ENCODE data around the gene PRDX3.
"Not testable (repeated sequence)": the region's sequence is repeated elsewhere in the genome, so short reads cannot be mapped to it uniquely, and the experiment has no call there.

The PRDX3 gene

GRCh38 chr10:119165171-119166117 lies 13.2 kb downstream of the PRDX3 start, which contains the start of gene SFXN4:
SFXN4 (minus strand) TSS chr10:119165714; CDS start chr10:119165647, 67 bp downstream.
- peak; percentile 90 to 93 for ATAC-seq

- ATAC-seq: no peak
Measured at GRCh38 chr10:119162452-119163092, 16.0 kb downstream of the PRDX3 start.

- ATAC-seq: no peak
Measured at GRCh38 chr10:119161680-119162451, 16.7 kb downstream of the PRDX3 start.

- ATAC-seq: no peak
Measured at GRCh38 chr10:119159332-119159731, 19.3 kb downstream of the PRDX3 start.

GRCh38 chr10:119153661-119154060 lies 25.0 kb downstream of the PRDX3 start:
- ATAC-seq: no peak

GRCh38 chr10:119153041-119153440 lies 25.6 kb downstream of the PRDX3 start:
- ATAC-seq: no peak

GRCh38 chr10:119151601-119152000 lies 27.0 kb downstream of the PRDX3 start:
- not testable (repeated sequence) for ATAC-seq

GRCh38 chr10:119149729-119150128 lies 28.9 kb downstream of the PRDX3 start:
- no peak for ATAC-seq

GRCh38 chr10:119149157-119149556 lies 29.5 kb downstream of the PRDX3 start:
- no peak for ATAC-seq

- no peak for ATAC-seq
Measured at GRCh38 chr10:119143657-119144056, 35.0 kb downstream of the PRDX3 start.

- no peak for ATAC-seq
Measured at GRCh38 chr10:119140603-119141245, 37.9 kb downstream of the PRDX3 start.

GRCh38 chr10:119139464-119140067 lies 39.0 kb downstream of the PRDX3 start:
- ATAC-seq: peak; percentile 71 to 75

GRCh38 chr10:119138346-119139306 lies 40.0 kb downstream of the PRDX3 start:
- no peak for ATAC-seq

GRCh38 chr10:119137878-119138277 lies 40.7 kb downstream of the PRDX3 start:
- ATAC-seq: not testable (repeated sequence)

GRCh38 chr10:119136084-119136483 lies 42.5 kb downstream of the PRDX3 start:
- no peak for ATAC-seq

- ATAC-seq: no peak
Measured at GRCh38 chr10:119135513-119135881, 43.1 kb downstream of the PRDX3 start.

GRCh38 chr10:119133949-119134348 lies 44.7 kb downstream of the PRDX3 start:
- ATAC-seq: no peak

GRCh38 chr10:119132521-119133345 lies 45.9 kb downstream of the PRDX3 start:
- no peak for ATAC-seq

GRCh38 chr10:119131512-119132240 lies 46.9 kb downstream of the PRDX3 start:
- peak; percentile 89 for ATAC-seq

Data from activated CD4-positive, CD25-positive, alpha-beta regulatory T cell treated with anti-CD3 and anti-CD28 coated beads, Interleukin-2, amount 50 U/mL, for 24 hours (primary cell).